ENCODE measurements around the gene NSD2.

The NSD2 gene

GRCh38 chr4:1971456-1972200 is 100.4 kb downstream of the NSD2 start:
- DNase-seq (ENCODE audit: low read depth), result no peak

- no peak for DNase-seq (ENCODE audit: low read depth)
Observed at GRCh38 chr4:1972414-1972813, 101.2 kb downstream of the NSD2 start.

- no peak for DNase-seq (ENCODE audit: low read depth)
Observed at GRCh38 chr4:1973218-1973617, 102.0 kb downstream of the NSD2 start.

GRCh38 chr4:1973661-1974060 is 102.5 kb downstream of the NSD2 start:
- DNase-seq (ENCODE audit: low read depth), result no peak

GRCh38 chr4:1974840-1975239 is 103.6 kb downstream of the NSD2 start:
- DNase-seq (ENCODE audit: low read depth), result no peak

- no peak for DNase-seq (ENCODE audit: low read depth)
Observed at GRCh38 chr4:1975391-1975801, 104.2 kb downstream of the NSD2 start.

- DNase-seq (ENCODE audit: low read depth), result no peak
Observed at GRCh38 chr4:1975880-1976279, 104.7 kb downstream of the NSD2 start.

- no peak for DNase-seq (ENCODE audit: low read depth)
Observed at GRCh38 chr4:1976416-1977352, 105.5 kb downstream of the NSD2 start.

GRCh38 chr4:1978226-1978625 is 107.0 kb downstream of the NSD2 start:
- no peak for DNase-seq (ENCODE audit: low read depth)

GRCh38 chr4:1978741-1979476 is 107.7 kb downstream of the NSD2 start:
- no peak for DNase-seq (ENCODE audit: low read depth)

GRCh38 chr4:1979477-1980196 is 108.4 kb downstream of the NSD2 start:
- DNase-seq (ENCODE audit: low read depth), result no peak

GRCh38 chr4:1980561-1981041 is 109.4 kb downstream of the NSD2 start:
- DNase-seq (ENCODE audit: low read depth), result no peak

GRCh38 chr4:1981251-1982058 is 110.3 kb downstream of the NSD2 start:
- DNase-seq (ENCODE audit: low read depth), result no peak

GRCh38 chr4:1982124-1983052 is 111.2 kb downstream of the NSD2 start:
- no peak for DNase-seq (ENCODE audit: low read depth)

GRCh38 chr4:1983053-1983845 is 112.1 kb downstream of the NSD2 start:
- DNase-seq (ENCODE audit: low read depth), result no peak

GRCh38 chr4:1983846-1984405 is 112.7 kb downstream of the NSD2 start:
- no peak for DNase-seq (ENCODE audit: low read depth)

- no peak for DNase-seq (ENCODE audit: low read depth)
Observed at GRCh38 chr4:1984406-1985191, 113.4 kb downstream of the NSD2 start.

- no peak for DNase-seq (ENCODE audit: low read depth)
Observed at GRCh38 chr4:1985294-1985693, 114.1 kb downstream of the NSD2 start.

All from activated T-cell treated with anti-CD3 and anti-CD28 coated beads for 1 hour (primary cell).